ENCODE data around the gene LHFPL3.

LHFPL3 gene

DNA sequence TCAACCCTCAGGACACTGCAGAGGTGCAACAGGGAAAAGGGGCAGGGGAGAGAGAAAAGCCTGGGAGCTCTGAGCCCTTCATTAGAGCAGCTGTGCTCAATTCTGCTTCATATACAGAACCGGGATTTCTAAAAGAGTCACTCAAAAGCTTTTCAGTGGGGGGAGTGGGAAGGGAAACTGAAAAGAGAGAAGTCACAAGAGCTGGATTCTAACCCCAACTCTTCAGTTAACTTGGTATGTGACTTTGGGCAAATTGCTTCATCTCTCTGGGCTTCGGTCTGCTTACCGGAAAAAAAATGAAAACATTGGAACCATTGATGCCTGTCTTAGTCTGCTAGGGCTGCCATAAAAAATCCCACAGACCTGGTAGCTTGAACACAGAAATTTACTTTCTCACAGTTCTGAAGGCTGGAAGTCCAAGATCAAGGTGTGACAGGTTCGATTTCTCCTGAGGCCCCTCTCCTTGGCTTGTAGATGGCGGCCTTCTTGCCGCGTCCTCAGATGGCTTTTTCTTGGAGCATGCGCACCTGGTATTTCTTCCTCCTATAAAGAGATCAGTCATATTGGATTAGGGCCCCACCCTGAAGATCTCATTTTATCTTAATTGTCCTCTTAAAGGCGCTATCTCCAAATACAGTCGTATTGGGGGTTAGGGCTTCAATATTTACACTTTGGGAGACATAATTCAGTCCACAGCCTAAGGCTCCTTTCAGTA is 567.3 kb downstream of the LHFPL3 start:
- H3K36me3 ChIP-seq = no peaks in the 10 kb centered on the region
- TF ChIP-seq, protein P1, sequence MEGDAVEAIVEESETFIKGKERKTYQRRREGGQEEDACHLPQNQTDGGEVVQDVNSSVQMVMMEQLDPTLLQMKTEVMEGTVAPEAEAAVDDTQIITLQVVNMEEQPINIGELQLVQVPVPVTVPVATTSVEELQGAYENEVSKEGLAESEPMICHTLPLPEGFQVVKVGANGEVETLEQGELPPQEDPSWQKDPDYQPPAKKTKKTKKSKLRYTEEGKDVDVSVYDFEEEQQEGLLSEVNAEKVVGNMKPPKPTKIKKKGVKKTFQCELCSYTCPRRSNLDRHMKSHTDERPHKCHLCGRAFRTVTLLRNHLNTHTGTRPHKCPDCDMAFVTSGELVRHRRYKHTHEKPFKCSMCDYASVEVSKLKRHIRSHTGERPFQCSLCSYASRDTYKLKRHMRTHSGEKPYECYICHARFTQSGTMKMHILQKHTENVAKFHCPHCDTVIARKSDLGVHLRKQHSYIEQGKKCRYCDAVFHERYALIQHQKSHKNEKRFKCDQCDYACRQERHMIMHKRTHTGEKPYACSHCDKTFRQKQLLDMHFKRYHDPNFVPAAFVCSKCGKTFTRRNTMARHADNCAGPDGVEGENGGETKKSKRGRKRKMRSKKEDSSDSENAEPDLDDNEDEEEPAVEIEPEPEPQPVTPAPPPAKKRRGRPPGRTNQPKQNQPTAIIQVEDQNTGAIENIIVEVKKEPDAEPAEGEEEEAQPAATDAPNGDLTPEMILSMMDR (IDR thresholded peaks at IDR 0.05; ENCODE audit: low read depth, low read length) = no peak
- no peak for DNase-seq
- H3K9me3 ChIP-seq = no peaks in the 10 kb centered on the region
- H3K27me3 ChIP-seq = no peaks in the 10 kb centered on the region
- H3K4me3 ChIP-seq (ENCODE audit: low read depth, low read length) = no peak overlapping the region
- no peaks in the 10 kb centered on the region for H3K4me1 ChIP-seq

DNA sequence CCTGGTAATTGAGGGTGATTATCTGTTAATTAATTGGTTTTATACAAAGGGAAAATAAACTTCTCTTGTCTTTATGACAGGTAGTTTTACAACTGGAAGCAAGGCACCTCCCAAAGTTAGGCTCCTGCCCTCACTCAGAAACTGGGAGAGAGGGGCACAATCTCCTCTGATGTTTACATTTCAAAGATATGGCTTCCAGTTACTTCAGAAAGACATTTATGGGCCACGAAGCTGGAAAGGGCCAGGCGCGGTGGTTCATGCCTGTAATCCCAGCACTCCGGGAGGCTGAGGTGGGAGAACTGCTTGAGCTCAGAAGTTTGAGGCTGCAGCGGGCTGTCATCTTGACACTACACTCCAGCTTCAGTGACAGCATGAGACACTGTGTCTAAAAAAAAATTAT is 570.0 kb downstream of the LHFPL3 start:
- no peak for DNase-seq
- Histone ChIP-seq H3K27me3 (no peaks in the 10 kb centered on the region), H3K4me3 (ENCODE audit: low read depth, low read length) (no peak overlapping the region), H3K36me3 (no peaks in the 10 kb centered on the region), H3K9me3 (no peaks in the 10 kb centered on the region), H3K4me1 (no peaks in the 10 kb centered on the region)
- TF ChIP-seq, protein P1 (IDR thresholded peaks at IDR 0.05; ENCODE audit: low read depth, low read length) = no peak

DNA sequence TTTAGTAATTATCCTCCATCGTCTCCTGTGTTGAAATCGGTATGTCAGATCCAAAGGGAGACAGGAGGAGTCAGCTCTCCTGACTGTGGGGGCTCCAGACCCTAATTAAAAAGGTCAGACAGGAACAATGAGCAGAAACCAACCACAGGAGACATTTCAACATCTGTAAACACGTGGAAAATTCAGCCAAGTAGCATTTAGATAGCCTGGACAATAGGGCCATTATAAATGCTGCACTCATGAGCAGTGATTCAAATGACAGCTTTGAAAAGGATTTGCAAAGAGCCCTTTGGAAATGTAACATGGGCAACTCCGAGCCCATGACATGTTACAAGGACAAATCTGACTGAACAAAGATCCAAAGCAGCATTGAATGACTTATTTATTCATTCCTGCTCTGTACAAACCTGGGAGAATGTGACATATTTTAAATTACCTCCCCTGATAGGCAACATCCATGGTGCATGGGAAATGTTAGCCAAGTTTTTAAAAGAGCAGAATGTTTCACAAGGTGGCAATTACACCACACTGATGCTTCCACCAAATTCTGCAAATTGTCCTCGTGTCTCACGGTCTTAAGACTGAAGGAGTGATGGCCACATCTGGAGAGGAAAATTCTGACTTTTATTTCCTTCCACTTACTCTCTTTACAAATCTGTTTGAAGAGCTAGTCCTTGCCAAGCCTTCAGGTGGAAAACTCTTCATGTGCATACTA is 572.3 kb downstream of the LHFPL3 start:
- no peaks in the 10 kb centered on the region for H3K36me3 ChIP-seq
- H3K9me3 ChIP-seq = no peaks in the 10 kb centered on the region
- no peak for DNase-seq
- H3K27me3 ChIP-seq = peaks cover 2% of the 10 kb centered on the region
- TF ChIP-seq, protein P1 (IDR thresholded peaks at IDR 0.05; ENCODE audit: low read depth, low read length) = no peak
- no peak overlapping the region for H3K4me3 ChIP-seq (ENCODE audit: low read depth, low read length)
- H3K4me1 ChIP-seq = no peaks in the 10 kb centered on the region

DNA sequence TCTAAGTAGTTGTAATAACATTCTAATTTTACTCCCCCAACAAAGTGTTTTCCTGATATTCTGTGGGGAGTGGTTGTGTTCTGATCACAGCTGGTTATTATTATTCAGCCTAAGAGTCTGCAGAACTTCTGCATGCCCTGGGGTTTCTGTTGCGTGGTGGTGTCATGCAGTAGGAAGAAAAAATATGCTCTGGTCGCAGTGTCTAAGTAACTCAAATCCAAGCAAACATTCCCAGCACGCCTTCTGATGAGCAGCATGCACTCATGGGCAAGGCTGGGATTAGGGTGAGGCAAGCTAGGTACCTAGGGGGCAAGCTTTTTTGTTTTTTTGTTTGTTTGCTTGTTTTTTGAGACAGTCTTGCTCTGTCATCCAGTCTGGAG is 572.8 kb downstream of the LHFPL3 start:
- Histone ChIP-seq H3K4me1 (no peaks in the 10 kb centered on the region), H3K27me3 (peaks cover 7% of the 10 kb centered on the region), H3K4me3 (ENCODE audit: low read depth, low read length) (no peak overlapping the region), H3K9me3 (no peaks in the 10 kb centered on the region), H3K36me3 (no peaks in the 10 kb centered on the region)
- no peak for DNase-seq
- TF ChIP-seq, protein P1 (IDR thresholded peaks at IDR 0.05; ENCODE audit: low read depth, low read length) = no peak

DNA sequence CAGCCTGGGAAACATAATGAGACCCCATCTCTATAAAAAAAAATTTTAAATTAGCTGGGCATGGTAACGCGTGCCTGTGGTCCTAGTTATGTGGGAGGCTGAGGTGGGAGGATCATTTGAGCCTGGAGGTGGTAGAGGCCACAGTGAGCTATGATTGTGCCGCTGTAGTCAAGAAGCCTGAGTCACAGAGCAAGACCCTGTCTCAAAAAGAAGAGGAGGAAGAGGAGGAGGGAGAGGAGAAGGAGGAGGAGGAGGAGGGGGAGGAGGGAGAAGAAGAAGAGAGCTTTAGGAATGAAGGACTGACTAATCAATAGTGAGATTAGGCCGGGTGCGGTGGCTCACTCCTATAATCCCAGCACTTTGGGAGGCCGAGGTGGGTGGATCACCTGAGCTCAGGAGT is 573.8 kb downstream of the LHFPL3 start:
- no peak overlapping the region for H3K4me3 ChIP-seq (ENCODE audit: low read depth, low read length)
- H3K9me3 ChIP-seq = no peaks in the 10 kb centered on the region
- no peaks in the 10 kb centered on the region for H3K4me1 ChIP-seq
- TF ChIP-seq, protein P1 (IDR thresholded peaks at IDR 0.05; ENCODE audit: low read depth, low read length) = no peak
- no peaks in the 10 kb centered on the region for H3K36me3 ChIP-seq
- no peak for DNase-seq
- peaks cover 15% of the 10 kb centered on the region for H3K27me3 ChIP-seq

DNA sequence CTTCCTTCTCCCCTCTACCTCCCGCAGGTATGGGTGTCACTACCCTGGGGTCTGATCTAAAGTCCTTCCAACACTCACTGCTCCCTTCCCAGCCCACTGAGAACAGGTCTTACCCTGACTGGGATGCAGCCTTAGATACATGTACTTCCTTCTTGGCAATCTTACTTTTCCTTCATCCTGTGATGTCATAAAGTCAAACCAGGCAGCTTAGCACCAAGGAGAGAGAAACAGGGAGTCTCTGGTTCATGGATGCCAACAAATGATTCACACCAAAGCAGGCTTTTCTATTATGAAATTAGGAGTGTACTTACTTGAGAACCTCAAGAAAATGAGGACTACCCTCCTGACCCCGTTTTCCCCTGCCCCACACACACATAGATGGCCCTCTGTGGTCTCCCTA is 574.6 kb downstream of the LHFPL3 start:
- no peaks in the 10 kb centered on the region for H3K36me3 ChIP-seq
- H3K4me1 ChIP-seq = no peaks in the 10 kb centered on the region
- no peak for DNase-seq
- peaks cover 24% of the 10 kb centered on the region for H3K27me3 ChIP-seq
- TF ChIP-seq, protein P1 (IDR thresholded peaks at IDR 0.05; ENCODE audit: low read depth, low read length) = no peak
- H3K9me3 ChIP-seq = no peaks in the 10 kb centered on the region
- H3K4me3 ChIP-seq (ENCODE audit: low read depth, low read length) = no peak overlapping the region

Data from BE2C (cell line).